Testis (tissue), 3 donors: ENCODE results near the gene ZNF862. TPM values are rescaled to one million over a fixed set of nuclear protein-coding genes. Genes with fewer than 3 reads are reported as not detected.

Source experiments
- DNase-seq: peaks from one replicate; pipeline ENCODE4 v3.0.0-alpha.2; 2019
- H3K27ac ChIP-seq, 2 donors: fragments of 200-600 bp; sonication (generic); one replicate each; pipeline ENCODE4 v1.5.1; 2019
- H3K27me3 ChIP-seq: fragments of 200-600 bp; sonication (generic); one replicate; pipeline ENCODE4 v1.5.1; 2019
- H3K36me3 ChIP-seq: fragments of 200-600 bp; sonication (generic); one replicate; pipeline ENCODE4 v1.5.1; 2017; ENCODE audit warnings: low read depth; ENCODE audit errors: missing control alignments
- H3K4me1 ChIP-seq: fragments of 200-600 bp; sonication (generic); one replicate; pipeline ENCODE4 v1.5.1; 2019
- H3K4me3 ChIP-seq, 2 donors: fragments of 200-600 bp; sonication (generic); one replicate each; pipeline ENCODE4 v1.5.1; 2017 to 2019
- H3K9me3 ChIP-seq: fragments of 200-600 bp; sonication (generic); one replicate; pipeline ENCODE4 v1.5.1; 2017
- CTCF ChIP-seq, 3 experiments: fragments of 450-650 bp in 2 of 3; fragments of 200-600 bp in 1 of 3; sonication (generic) in 1 of 3; IDR thresholded peaks; one replicate each; pipeline ENCODE4 v1.5.1; 2016 to 2019; ENCODE audit warnings: antibody characterized with exemption in 3 of 3, mild to moderate bottlenecking in 2 of 3, moderate library complexity in 1 of 3
- POLR2A ChIP-seq: fragments of 450-650 bp; IDR thresholded peaks from one replicate; pipeline ENCODE4 v1.6.1; 2017; ENCODE audit warnings: antibody characterized with exemption, mild to moderate bottlenecking, moderate library complexity
- WGBS, 2 donors: methylation state at CpG; one replicate each; pipeline ENCODE4 v1.1.5; 2018; 5-methylcytosine and 5-hydroxymethylcytosine counted together
- intact Hi-C: fragments of 100-400 bp; cut with DNase I; formaldehyde crosslinking; loops from one replicate; pipeline ENCODE4 v1.15.1; 2023; ENCODE audit warnings: low total_unique reads
- polyA plus RNA-seq: library from polyadenylated mRNA; stranded (reverse); fragments of 350-450 nt; fragmentation: Illumina TruSeq; extraction: RNeasy Lipid Tissue Mini Kit (QIAGEN cat#74804); gene quantifications from one replicate; pipeline ENCODE4 v1.2.3, GENCODE V29; 2014; ENCODE audit warnings: low read depth, low replicate concordance; ENCODE audit not compliant: insufficient read depth
- total RNA-seq, 2 donors: library from RNA; depleted of rRNA; stranded (reverse); fragments of >200 nt; gene quantifications; one replicate each; pipeline ENCODE4 v1.2.3, GENCODE V29; 2016

The ZNF862 gene
- total and polyA plus RNA-seq, 3 donors from 2014 or later, result 12.8 to 24.5 (median 21.6) TPM

- Histone ChIP-seq H3K27me3 (no peaks in the 10 kb centered on the region), H3K4me1 (no peaks in the 10 kb centered on the region), H3K36me3 (no peaks in the 10 kb centered on the region), H3K4me3 (no peak overlapping the region), H3K27ac (no peak overlapping the region), H3K9me3 (no peaks in the 10 kb centered on the region)
- TF ChIP-seq CTCF (IDR thresholded peaks at IDR 0.05), result no peak
- no peak for TF ChIP-seq POLR2A
- intact Hi-C loops, result no loop called here
- no peak for DNase-seq
- WGBS, 2 donors, result 95 to 100% methylated on average over 6 to 15 of the region's 19 CpGs
Measured at GRCh38 chr7:149796287-149796860, 41.8 kb upstream of the ZNF862 start.

DNA sequence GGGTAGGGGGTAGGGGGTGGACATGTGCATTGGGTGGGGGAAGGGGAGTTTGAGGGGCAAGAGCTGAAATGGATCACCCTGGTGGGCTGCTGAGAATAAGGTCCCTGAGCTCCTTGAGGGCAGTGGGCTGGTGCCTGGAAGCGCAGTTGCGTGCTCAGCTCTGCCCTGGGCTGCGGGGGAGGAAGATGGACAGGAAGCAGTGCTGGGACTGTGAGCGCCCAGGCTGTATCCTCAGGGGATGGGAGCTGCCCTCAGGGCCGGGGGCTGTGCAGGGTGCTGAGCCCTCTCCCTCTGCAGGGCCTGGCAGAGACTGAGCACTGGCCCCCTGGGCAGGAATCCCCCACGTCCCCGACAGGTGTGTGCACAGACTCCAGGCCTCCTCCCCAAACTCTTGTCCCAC, 40.4 kb upstream of the ZNF862 start:
- Histone ChIP-seq H3K27ac (no peak overlapping the region), H3K27me3 (no peaks in the 10 kb centered on the region), H3K36me3 (no peaks in the 10 kb centered on the region), H3K9me3 (no peaks in the 10 kb centered on the region), H3K4me3 (no peak overlapping the region), H3K4me1 (no peaks in the 10 kb centered on the region)
- WGBS, 2 donors, result 89 to 90% methylated on average over 5 to 7 of the region's 7 CpGs
- no peak for DNase-seq
- intact Hi-C loops, result no loop called here
- TF ChIP-seq CTCF (IDR thresholded peaks at IDR 0.05) (no peak), POLR2A (no peak)

GRCh38 chr7:149799397-149800168, 38.6 kb upstream of the ZNF862 start:
- Histone ChIP-seq H3K36me3 (no peaks in the 10 kb centered on the region), H3K27me3 (no peaks in the 10 kb centered on the region), H3K4me1 (no peaks in the 10 kb centered on the region), H3K27ac (no peak overlapping the region), H3K9me3 (no peaks in the 10 kb centered on the region), H3K4me3 (no peak overlapping the region)
- DNase-seq, result no peak
- intact Hi-C loops, result no loop called here
- 75 to 77% methylated on average over 2 to 8 of the region's 8 CpGs for WGBS, 2 donors
- no peak for TF ChIP-seq POLR2A
- no peak for TF ChIP-seq CTCF (IDR thresholded peaks at IDR 0.05)

GRCh38 chr7:149800169-149800555, 38.0 kb upstream of the ZNF862 start:
- intact Hi-C loops, result no loop called here
- H3K4me3 ChIP-seq, result no peak overlapping the region

More at GRCh38 chr7:149800169-149800555, 38.0 kb upstream of the ZNF862 start:
- Histone ChIP-seq H3K27me3 (no peaks in the 10 kb centered on the region), H3K27ac (no peak overlapping the region), H3K4me1 (no peaks in the 10 kb centered on the region), H3K36me3 (no peaks in the 10 kb centered on the region), H3K9me3 (no peaks in the 10 kb centered on the region)
- DNase-seq, result no peak
- WGBS, 2 donors, result 87% methylated on average over 13 of the region's 13 CpGs
- TF ChIP-seq POLR2A (no peak), CTCF (IDR thresholded peaks at IDR 0.05) (no peak)
